CD4-positive, alpha-beta T cell treated with Interferon gamma for 1 hour (primary cell): ENCODE measurements around the gene RIPOR3.
"Not testable (repeated sequence)": the region's sequence is repeated elsewhere in the genome, so short reads cannot be mapped to it uniquely, and the experiment has no call there.

ENCODE experiments used
- DNase-seq: peaks from one replicate; pipeline ENCODE4 v3.0.0-alpha.2; 2020

RIPOR3 gene

DNA sequence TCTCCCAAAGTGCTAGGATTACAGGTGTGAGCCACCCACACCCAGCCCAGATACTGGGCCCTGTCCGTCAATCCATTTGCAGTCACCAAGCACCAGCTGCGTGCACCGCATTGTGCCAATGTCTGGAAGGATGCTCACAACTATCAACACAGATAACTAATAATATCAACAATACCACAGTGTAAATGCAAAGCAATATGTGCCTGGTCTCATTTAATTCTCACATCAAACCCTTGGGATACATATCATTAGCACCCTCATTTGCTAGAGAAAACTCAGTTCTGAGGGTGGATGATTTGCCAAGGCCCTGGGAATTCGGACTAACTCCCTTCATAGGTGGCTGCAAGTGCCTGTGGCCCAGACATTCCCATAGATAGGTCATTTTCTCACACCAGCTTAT, 14.5 kb downstream of the RIPOR3 start:
- no peak for DNase-seq

DNA sequence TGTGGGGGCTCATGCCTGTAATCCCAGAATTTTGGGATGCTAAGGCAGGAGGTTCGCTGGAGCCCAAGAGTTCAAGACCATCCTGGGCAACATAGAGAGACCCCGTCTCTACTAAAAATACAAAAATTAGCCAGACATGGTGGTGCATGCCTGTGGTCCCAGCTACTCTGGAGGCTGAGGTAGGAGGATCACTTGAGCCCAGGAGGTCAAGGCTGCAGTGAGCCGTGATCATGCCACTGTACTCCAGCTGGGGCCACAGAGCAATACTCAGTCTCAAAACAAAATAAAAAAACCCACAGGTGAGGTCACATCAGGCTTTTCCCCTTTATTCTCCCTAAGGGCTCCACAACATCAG, 15.0 kb downstream of the RIPOR3 start:
- not testable (repeated sequence) for DNase-seq

DNA sequence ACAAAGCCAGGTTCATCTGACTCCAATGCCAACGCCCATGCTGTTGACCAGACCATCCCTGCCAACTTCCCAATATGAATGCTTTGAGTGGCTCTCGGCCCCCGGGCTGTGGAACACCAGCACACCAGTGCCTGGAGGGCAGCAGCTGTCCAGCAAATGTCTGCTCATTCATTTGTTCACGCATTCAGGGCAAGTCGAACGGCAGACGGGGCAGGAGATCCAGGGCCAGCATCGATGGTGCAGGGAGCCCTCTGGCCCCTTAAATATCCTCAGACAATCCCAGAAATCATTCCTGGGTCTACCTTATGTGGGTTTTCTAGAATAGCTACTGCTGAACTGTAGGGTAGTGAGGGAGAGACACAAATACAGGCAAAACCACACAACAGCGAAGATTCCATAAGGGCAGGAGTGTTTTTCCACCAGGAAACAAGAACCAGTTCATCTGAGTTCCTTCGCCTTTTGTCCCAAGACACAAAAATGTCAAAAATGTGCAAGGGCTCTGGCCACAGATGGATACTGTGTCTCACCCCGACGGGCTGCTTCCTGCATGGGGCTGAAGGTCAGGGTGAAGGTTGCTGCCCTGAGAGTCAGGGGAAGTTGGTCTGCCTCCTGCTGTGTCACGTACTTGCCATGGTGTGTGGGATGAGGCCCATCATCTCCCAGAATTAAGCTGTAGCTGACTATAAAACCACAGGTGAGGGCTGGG, 15.5 kb downstream of the RIPOR3 start:
- DNase-seq, result no peak

DNA sequence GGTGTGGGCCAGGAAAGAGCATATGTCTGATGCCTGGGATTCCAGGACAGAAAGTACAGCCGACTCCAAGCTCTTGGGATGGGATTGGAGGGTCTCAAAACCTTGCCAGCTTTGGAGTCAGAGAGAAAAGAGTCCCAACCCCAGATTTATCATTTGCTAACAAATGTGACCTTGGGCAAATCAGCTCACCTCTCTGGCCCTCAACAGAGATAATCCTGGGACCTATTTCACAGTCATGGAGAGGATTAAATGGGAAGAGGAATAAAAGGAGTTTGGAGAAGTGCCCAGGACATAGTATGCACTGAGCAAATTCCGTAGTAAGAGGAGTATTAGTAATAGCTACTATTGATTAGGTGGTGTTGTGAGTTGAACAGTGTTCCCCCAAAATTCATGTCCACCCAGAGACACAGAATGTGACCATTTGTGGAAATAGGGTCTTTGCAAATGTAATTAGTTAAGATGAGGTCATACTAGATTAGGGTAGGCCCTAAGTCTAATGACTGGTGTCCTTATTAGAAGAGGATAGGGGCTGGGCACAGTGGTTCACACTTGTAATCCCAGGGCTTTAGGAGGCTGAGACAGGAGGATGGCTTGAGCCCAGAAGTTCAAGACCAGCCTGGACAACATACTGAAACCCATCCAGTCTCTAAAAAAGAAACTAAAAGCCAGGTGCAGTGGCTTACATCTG, 17.1 kb downstream of the RIPOR3 start:
- no peak for DNase-seq

DNA sequence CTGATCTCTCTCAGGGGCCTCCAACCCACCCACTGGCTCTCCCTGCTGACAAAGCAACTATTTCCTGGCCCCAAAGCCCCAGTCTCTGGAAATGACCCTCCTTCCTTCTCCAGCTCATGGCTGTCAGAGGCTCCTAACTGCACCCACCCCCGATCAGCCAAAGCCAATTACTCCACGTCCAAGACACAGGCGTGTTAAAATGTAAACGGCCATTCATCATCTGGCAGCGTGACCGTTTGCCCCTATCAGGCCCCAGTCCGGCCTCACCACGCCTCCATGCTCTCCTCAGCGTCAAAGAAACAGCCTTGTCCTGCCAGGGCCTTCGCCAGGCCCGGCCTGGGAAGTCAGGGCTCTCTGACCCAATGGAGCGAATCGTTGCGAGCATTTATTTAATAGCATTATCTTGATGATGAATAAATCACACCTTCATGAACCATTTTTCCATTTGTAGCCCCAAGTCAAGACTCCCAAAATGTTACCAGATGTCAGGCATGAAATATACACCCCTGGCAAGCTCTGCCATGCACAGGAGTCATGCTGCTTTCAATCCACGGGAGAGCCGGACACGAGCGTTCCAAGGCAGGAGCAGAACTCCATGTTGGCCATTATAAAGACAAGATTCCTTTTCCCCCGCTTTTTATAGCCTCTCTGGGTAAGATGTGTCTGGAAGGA, 17.7 kb downstream of the RIPOR3 start:
- no peak for DNase-seq

DNA sequence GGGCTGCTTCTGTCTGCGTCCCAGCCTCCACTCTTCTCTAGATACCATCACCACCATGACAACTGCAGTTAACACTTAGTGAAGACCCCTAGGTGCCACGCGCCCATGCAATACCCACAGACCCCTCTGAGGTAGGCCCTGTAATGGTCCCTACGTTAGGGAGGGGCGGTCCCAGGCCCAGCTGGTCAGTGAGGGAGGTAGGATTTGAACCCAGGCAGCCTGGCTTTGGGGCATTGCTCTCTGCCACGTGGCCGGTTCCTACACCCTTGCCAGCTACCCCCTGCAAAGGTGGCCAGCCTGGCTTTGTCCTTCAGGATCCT, 18.2 kb downstream of the RIPOR3 start:
- DNase-seq, result no peak

DNA sequence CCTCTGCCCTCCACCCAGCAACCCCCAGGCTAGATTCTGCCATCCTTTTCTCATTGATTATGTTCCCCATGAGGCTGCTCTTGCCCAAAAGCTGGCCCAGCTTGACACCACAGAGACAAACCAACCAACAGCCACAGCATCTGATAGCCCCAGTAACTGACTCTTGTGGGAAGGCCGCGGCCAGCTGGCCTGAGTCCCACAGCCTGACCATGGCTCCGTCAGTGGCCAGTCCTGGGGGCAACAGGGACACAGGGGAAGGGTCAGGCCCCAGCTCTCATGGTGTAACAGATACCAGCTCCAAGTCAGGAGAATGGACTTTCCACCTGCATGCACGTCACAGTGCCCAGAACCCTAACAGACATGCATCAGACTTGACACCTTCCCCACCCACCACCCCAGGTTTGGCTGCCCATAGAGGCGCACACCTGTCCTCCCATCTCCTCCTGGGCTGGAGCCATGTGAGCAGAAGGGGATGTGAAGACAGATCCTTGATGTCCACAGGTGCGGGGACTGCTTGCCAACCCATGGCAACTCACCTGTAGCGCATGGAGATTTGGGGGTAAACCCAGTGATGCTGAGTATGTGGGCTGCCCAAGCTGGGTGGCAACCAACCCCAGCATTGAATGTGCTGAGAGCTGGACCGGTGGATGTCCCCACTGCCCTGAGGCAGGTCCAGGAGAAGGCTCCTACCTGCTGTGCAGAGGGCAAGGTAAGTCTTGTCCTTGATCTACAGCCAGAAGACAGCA, 18.8 kb downstream of the RIPOR3 start:
- no peak for DNase-seq

DNA sequence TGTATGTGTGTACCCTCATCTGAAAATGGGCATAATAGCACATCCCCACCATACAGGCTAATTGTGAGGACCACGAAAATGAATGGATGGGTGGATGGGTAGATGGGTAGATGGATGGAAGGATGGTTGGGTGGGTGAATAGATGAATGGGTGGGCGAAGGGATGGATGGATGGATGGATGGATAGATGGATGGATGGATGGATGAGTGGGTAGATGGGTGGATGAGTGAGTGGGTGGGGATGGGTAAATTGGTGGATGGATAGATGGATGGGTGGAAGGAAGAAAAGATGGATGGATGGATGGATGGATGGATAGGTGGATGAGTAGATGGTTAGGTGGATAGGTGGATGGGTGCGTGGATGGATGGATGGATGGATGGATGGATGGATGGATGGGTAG, 19.7 kb downstream of the RIPOR3 start:
- DNase-seq, result no peak

DNA sequence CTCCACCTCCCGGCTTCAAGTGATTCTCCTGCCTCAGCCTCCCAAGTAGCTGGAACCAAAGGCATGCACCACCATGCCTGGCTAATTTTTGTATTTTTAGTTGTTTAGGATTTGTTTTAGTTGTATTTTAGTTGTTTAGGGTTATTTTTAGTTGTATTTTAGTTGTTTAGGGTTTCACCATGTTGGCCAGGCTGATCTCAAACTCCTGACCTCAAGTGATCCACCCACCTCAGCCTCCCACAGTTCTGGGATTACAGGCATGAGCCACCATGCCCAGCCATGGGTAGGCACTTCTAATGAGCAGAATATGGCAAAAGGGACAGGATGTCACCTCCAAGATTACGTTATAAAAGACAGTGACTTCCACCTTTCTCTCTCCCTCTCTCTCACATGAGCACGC, 20.3 kb downstream of the RIPOR3 start:
- not testable (repeated sequence) for DNase-seq

DNA sequence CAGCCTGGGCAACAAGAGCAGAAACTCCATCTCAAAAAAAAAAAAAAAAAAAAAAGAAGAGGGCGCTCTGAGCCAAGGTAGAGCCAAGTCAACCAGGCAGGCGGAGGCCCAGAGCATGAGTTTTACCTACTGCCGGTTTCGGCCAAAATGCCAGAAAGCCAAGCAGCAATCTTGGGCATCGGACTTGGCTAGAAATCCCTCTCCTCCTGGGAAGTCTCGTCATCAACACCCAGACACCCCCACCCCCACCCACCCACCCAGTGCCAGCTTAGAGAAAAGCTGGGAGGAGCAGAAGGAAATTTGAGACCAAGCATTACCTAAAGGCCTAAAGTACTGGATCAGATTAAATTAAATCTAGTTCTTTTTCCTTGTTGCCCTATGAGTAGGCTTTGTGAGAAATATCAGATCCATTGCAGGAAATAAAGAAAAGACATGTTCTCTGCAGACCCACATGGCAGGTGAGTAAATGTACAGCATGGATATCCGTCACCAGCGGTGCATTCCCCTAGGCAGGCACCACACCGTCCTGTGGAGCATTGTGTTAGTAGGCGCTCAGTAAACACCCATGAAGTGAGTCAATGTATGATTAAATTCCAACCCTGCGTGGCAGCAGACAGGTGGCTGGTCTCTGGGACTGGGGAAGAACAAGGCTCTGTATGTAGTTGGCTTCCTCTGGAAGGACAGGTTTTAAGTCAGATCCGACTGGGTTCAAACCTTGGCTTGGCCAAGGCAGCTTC, 21.0 kb downstream of the RIPOR3 start:
- DNase-seq, result no peak

DNA sequence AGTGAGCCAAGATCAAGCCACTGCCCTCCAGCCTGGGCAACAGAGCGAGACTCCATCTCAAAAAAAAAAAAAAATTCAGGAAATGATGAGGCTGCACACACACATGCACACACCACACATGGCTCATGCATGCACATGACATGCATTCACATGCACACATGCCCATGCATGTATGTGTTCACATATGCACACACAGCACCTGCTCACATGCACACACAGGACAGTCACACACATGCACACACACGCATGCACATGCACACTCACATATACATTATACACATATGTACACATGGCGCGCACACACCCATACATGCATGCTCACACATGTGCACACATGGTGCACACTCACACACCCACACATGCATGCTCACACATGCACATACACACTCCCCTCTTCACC, 22.5 kb downstream of the RIPOR3 start:
- DNase-seq, result no peak

DNA sequence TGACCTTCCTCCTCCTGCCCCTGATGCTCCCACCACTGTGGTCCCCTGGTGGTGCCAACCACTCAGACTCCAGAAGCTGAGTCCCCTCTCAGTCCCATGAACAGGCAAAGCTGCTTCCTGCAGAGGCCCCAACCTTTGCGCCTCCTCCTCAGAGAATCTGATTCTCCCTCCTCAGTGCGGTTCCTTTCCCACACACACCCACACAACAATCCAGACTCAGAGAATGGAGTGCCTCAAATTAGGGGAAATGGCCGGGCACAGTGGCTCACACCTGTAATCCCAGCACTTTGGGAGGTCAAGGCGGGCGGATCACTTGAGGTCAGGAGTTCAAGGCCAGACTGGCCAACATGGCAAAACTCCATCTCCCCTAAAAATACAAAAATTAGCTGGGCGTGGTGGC, 23.0 kb downstream of the RIPOR3 start:
- DNase-seq, result no peak

DNA sequence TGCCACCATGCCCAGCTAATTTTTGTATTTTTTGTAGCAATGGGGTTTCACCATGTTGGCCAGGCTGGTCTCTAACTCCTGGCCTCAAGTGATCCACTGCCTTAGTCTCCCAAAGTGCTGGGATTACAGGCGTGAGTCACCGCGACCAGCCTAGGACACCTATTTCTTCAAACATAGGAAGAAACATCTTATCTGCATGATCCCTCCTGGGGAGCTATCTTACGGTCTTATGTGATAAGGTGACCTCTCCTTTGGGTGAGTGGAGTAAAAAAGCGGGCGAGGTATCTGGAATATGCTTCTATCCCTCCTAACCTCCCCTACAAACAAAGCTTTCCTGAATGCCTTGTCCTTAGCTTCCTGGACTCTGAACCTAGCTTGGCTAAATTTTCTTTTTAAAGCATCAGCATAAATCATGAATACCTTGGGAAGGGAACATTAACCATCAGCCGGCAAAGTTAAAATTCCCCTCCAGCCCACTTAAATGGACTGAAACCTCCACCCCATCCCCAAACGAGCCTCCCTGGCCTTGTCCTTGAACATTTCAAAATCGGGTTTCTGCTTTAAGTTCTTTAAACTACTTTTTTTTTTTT, 24.5 kb downstream of the RIPOR3 start:
- DNase-seq, result no peak

DNA sequence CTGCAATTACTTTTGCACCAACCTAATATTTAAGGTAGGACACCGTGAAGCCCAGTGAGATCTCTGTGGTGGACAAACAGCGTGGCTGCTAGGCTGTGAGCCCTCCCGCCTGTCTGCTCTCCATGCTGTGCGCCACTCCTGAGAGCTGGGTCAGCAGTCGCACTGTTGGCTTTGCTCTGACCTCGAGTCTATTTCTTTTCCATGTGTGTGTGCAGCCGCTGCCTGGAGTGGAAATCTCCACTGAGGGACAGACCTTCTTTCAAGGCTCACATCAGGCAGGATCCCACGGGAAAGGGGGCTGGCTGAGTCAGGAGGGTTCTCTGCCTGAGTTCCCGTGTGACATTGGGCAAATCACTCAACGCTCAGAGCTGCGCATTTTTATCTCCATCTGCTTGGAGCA, 27.1 kb downstream of the RIPOR3 start:
- DNase-seq, result no peak

DNA sequence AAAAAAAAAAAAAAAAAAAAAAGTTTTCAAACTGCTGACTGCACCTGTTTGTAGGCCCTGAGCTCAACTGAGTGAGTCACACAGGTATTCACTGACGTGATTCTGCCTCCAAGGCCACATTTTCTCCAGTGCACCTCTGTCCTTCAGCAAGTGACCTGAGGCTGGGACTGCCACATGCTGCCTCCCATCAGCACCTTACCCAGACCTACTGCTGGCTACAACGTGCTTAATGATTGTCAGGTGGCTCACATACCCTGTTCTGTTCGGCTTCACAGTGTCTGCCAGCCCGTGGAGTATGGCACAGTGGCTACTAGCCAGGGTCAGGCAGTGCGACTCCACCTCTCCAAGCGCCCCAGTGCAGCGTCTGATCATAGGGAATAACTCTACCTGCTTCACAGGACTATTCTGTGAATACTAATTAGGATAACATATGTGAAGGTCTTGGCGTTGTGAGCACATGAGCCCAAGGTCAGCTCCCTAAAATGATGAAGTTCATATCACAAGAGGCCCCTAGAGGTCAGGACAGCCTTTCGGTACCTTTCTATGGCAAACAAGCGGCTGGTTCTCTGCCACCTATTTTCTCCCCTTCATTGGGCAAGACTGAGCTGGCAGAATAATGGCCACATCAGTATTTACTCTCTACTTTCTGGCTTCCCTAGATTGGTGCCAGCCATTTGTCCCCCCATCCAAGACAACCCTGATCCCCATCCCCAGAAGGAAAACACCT, 28.1 kb downstream of the RIPOR3 start:
- no peak for DNase-seq

DNA sequence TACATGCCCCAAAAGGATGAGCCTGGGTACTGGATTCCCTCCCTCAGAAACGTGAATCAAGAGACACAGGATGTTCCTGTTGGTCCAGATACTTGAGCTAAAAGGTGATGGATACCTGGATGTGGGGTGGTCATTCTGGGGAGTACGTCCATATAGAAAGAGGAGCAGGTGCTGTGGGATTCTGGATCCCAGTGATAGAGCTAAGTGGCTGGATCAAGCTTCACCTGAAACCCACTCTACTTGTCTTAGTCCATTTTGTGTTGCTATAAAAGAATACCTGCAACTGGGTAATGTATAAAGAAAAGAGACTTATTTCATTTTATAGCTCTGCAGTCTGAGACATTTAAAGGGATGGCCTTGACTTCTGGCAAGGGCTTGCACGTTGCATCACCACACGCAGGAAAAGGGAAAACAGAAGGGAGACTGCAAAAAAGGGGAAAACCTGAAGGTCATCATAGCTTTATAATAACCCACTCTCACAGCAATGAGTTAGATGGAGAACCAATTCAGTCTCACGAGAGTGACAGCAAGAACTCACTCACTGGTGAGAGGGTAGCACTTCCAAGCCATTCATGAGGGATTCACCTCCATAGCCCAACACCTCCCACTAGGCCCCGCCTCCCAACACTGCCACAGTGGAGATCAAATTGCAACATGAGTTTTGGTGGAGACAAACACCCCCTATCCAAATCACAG, 31.2 kb downstream of the RIPOR3 start:
- no peak for DNase-seq

DNA sequence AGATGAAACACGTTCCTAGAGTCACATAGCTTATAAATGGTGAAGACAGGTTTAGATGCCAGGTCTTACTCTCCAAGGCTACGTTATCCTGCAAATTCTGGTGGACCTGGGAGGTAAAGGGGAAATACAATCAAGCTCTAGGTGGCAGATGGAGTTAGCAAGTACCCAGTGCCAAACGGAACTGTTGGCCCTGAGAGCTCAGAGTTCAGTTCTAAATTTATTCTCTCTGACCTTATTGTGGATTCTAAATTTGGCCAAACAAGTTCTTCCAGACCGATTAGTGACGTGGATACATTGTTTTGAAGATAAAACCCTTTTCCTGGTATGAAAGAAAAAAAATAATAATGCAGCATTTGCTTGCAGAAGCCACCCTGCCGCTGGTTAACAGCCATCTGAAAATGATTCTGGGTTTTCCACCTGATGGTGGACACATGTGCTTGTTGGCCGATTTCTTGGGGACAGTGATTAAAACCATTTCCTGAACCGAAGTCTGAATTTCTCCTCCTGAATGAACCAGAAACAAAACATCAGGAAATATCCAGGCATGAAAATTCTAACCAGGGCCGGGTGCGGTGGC, 32.5 kb downstream of the RIPOR3 start:
- no peak for DNase-seq

DNA sequence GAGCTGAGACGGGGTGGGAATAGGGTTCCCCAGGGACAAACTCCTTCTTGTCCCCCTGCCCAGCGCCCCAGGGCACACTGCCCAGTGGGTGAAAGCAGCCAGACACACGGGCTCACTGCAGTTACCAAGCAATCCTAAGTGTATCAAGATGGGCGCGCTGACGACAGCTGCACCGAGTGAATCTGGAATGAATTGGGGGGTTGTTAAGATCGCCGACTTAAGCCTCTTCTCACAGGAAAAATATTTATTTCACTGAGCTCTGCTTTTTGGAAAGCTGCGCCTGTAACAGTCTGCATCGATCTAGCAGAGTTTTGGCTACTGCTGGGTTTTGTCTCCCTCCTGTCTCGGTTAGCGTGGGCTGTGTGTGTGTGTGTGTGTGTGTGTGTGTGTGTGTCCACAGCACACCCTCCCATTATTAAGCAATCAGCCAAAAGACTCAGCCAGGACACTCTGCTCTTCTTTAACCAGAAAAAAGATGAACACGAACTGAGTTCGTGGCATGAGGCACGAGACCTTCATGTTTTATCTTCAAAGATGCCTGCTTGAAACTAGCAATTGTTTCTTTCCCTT, 35.9 kb downstream of the RIPOR3 start:
- DNase-seq, result no peak

DNA sequence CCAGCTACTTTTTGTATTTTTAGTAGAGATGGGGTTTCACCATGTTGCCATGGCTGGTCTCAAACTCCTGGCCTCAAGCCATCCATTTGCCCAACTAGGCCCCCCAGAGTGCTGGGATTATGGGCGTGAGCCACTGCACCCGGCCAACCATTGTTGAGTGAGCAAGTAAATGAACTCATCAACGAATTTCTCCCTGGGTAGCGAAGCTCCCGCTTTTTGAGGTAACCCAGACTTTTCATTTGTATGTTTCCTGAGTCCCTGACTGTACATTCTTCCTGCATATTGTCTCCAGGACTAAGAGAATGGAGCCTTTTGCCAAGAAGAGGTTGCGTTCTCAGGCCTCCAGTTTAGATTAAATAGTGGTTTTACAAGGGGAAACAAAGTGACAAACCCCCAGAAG, 36.4 kb downstream of the RIPOR3 start:
- DNase-seq, result no peak

DNA sequence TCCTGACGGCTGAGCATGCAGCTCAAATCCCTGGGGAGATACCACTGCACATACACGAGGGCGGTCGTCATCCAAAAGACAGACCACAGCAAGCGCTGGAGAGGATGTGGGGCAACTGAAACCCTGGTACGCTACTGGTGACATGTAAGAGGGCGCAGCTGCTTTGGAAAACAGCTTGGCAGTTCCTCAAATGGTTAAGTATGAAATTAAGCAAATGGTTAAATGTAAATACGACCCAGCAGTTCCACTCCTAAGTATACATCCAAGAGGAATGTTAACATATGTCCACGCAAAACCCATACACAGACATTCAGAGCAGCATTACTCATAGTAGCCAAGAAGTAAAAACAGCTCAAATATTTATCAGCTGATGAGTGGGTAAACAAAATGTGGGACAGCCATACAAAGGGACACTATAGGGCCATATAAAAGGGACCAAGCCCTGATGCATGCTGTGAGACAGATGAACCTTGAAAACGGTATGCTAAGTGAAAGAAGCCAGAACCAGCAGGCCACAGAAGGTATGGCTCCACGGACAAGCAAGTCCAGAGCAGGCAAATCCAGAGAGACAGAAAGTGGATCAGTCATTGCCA, 38.5 kb downstream of the RIPOR3 start:
- DNase-seq, result no peak
